ENCODE data around the gene CDH13.

CDH13 gene

GRCh38 chr16:83771306-83771942, 1144.7 kb downstream of the CDH13 start:
- DNase-seq (ENCODE audit: low read depth) = no peak

- no peak for DNase-seq (ENCODE audit: low read depth)
Observed at GRCh38 chr16:83772806-83773205, 1146.0 kb downstream of the CDH13 start.

GRCh38 chr16:83774066-83774465, 1147.3 kb downstream of the CDH13 start:
- DNase-seq (ENCODE audit: low read depth) = no peak

- no peak for DNase-seq (ENCODE audit: low read depth)
Observed at GRCh38 chr16:83776944-83777343, 1150.2 kb downstream of the CDH13 start.

- no peak for DNase-seq (ENCODE audit: low read depth)
Observed at GRCh38 chr16:83779886-83780285, 1153.1 kb downstream of the CDH13 start.

GRCh38 chr16:83785455-83785854, 1158.7 kb downstream of the CDH13 start:
- DNase-seq (ENCODE audit: low read depth) = no peak

GRCh38 chr16:83789642-83790401, 1163.1 kb downstream of the CDH13 start:
- no peak for DNase-seq (ENCODE audit: low read depth)

GRCh38 chr16:83791916-83792315, 1165.1 kb downstream of the CDH13 start:
- DNase-seq (ENCODE audit: low read depth) = no peak

GRCh38 chr16:83792391-83792790, 1165.6 kb downstream of the CDH13 start:
- no peak for DNase-seq (ENCODE audit: low read depth)

GRCh38 chr16:83793179-83793578, 1166.4 kb downstream of the CDH13 start:
- no peak for DNase-seq (ENCODE audit: low read depth)

GRCh38 chr16:83794860-83795554, 1168.2 kb downstream of the CDH13 start:
- no peak for DNase-seq (ENCODE audit: low read depth)

GRCh38 chr16:83797013-83797412, 1170.2 kb downstream of the CDH13 start:
- no peak for DNase-seq (ENCODE audit: low read depth)

- no peak for DNase-seq (ENCODE audit: low read depth)
Observed at GRCh38 chr16:83799336-83799735, 1172.6 kb downstream of the CDH13 start.

GRCh38 chr16:83802135-83802534, 1175.4 kb downstream of the CDH13 start:
- peak; percentile 71 for DNase-seq (ENCODE audit: low read depth)

- DNase-seq (ENCODE audit: low read depth) = no peak
Observed at GRCh38 chr16:83802554-83803205, 1175.9 kb downstream of the CDH13 start.

GRCh38 chr16:83803811-83804210, 1177.0 kb downstream of the CDH13 start:
- no peak for DNase-seq (ENCODE audit: low read depth)

- no peak for DNase-seq (ENCODE audit: low read depth)
Observed at GRCh38 chr16:83804366-83804765, 1177.6 kb downstream of the CDH13 start.

GRCh38 chr16:83806036-83806435, 1179.3 kb downstream of the CDH13 start:
- DNase-seq (ENCODE audit: low read depth) = no peak

GRCh38 chr16:83806731-83807130, 1180.0 kb downstream of the CDH13 start:
- no peak for DNase-seq (ENCODE audit: low read depth)

- DNase-seq (ENCODE audit: low read depth) = no peak
Observed at GRCh38 chr16:83807327-83807709, 1180.5 kb downstream of the CDH13 start.

- peak; percentile 76 for DNase-seq (ENCODE audit: low read depth)
Observed at GRCh38 chr16:83807710-83808572, 1181.2 kb downstream of the CDH13 start, which contains the start of gene HSBP1. HSBP1 (plus strand) TSS chr16:83807978; CDS start chr16:83808077, 99 bp downstream.

All from GM04504 (cell line).